Activated CD4-positive, alpha-beta T cell treated with anti-CD3 and anti-CD28 coated beads, Interleukin-2, amount 10 ng/mL, durations not matched to agents 24 days and 14 days (primary cell): ENCODE data around the gene ZNF12. TPM values are rescaled to one million over a fixed set of nuclear protein-coding genes. Genes with fewer than 3 reads are reported as not detected.

Experiments used
- DNase-seq: peaks from one replicate; pipeline ENCODE4 v3.0.0; 2022
- H3K27ac Mint-ChIP-seq: one replicate; pipeline ENCODE4 v1.8.0; 2022; ENCODE audit warnings: mild to moderate bottlenecking, mixed read lengths
- H3K27me3 Mint-ChIP-seq: one replicate; pipeline ENCODE4 v1.8.0; 2022; ENCODE audit warnings: mixed read lengths
- H3K36me3 Mint-ChIP-seq: one replicate; pipeline ENCODE4 v1.8.0; 2022; ENCODE audit warnings: low read depth, mild to moderate bottlenecking, mixed read lengths
- H3K4me1 Mint-ChIP-seq: one replicate; pipeline ENCODE4 v1.8.0; 2021; ENCODE audit warnings: mixed read lengths
- H3K4me3 Mint-ChIP-seq: one replicate; pipeline ENCODE4 v1.8.0; 2022; ENCODE audit warnings: mild to moderate bottlenecking, moderate library complexity, mixed read lengths
- H3K9me3 Mint-ChIP-seq: one replicate; pipeline ENCODE4 v1.8.0; 2021; ENCODE audit warnings: mixed read lengths
- intact Hi-C: fragments of 100-400 bp; cut with micrococcal nuclease; formaldehyde crosslinking; loops from one replicate; pipeline ENCODE4 v1.15.1; 2023
- total RNA-seq: library from RNA; stranded (reverse); gene quantifications from 2 replicates; pipeline ENCODE4 v1.2.3, GENCODE V29; 2022

Gene ZNF12
- total RNA-seq, 1 donor from 2014 or later = 17.9 TPM

GRCh38 chr7:6656413-6656812 lies 50.3 kb downstream of the ZNF12 start:
- Mint-ChIP-seq H3K4me1 (no peaks in the 10 kb centered on the region), H3K27ac (no peak overlapping the region), H3K27me3 (no peaks in the 10 kb centered on the region), H3K36me3 (peaks cover 31% of the 10 kb centered on the region), H3K9me3 (peaks cover 4% of the 10 kb centered on the region), H3K4me3 (no peak overlapping the region)
- intact Hi-C loops = no loop called here
- DNase-seq = no peak

- no peak overlapping the region for H3K27ac Mint-ChIP-seq
Observed at GRCh38 chr7:6655636-6656385, 50.9 kb downstream of the ZNF12 start.

DNA sequence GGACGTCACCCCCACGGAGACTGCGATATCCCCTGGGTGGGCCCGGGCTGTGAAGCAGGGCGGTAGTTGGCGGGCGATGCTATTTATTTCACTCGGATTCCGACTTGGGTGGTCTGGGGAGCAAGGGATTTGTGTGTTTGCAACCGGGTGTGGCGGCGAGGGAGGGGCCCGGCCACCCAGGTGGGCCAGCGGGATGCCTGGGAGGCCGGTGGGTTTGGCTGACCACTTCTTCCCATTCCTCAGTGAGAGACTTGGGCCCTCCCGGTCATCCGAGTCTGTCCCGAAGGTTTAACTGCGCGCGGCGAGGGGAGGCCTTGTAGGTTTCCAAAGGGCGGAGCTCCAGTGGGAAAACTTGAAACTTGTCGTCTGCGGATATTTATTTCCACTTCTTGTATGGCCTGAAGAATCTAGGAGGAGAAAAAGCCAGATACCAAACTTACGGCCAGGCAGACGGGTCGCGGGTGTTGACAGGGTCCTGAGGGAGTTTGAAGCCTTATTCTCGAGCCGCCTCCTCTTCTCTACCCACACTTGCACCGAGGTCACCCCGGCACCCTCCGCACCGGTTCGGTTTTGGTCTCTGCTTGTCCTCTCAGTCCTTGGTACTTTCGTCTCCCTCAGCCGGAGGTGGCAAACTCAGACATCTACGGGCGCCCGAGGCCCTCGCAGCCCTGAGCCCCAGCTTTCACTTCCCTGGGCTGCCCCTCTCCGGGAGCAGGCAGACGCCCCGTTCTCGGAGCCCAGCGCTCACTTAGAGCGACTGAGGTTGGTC lies 51.7 kb downstream of the ZNF12 start:
- Mint-ChIP-seq H3K4me1 (no peaks in the 10 kb centered on the region), H3K27ac (no peak overlapping the region), H3K4me3 (no peak overlapping the region), H3K36me3 (peaks cover 44% of the 10 kb centered on the region), H3K9me3 (peaks cover 8% of the 10 kb centered on the region), H3K27me3 (no peaks in the 10 kb centered on the region)
- intact Hi-C loops = no loop called here
- no peak for DNase-seq

More at GRCh38 chr7:6655636-6656385, 50.9 kb downstream of the ZNF12 start:
- H3K36me3 Mint-ChIP-seq = peaks cover 36% of the 10 kb centered on the region
- DNase-seq = no peak
- H3K4me1 Mint-ChIP-seq = no peaks in the 10 kb centered on the region
- intact Hi-C loops = no loop called here
- H3K9me3 Mint-ChIP-seq = peaks cover 6% of the 10 kb centered on the region
- no peaks in the 10 kb centered on the region for H3K27me3 Mint-ChIP-seq
- no peak overlapping the region for H3K4me3 Mint-ChIP-seq

DNA sequence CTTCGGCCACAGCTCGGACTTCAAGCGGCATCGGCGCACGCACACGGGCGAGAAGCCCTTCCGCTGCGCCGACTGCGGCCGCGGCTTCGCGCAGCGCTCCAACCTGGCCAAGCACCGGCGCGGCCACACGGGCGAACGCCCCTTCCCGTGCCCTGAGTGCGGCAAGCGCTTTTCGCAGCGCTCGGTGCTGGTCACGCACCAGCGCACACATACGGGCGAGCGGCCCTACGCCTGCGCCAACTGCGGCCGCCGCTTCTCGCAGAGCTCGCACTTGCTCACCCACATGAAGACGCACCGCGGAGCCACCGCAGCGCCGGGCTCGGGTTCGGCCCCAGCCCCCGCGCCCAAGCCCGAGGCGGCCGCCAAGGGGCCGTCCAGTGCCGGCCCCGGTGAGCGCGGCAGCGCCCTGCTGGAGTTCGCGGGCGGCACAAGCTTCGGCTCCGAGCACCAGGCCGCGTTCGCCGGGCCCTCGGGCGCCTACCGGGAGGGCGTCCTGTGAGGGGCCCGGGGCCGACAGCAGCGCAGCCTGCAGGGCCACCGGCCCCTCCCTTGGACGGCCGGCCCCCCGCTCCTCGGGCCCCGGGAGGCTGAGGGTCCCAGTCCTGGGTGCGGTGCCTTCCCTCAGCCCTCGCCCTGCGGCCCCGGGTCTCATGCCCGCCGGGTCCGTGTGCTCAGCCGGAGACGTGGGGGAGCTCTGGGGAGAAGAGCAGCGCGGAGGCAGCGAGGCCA lies 52.5 kb downstream of the ZNF12 start:
- no peak overlapping the region for H3K4me3 Mint-ChIP-seq
- intact Hi-C loops = no loop called here
- H3K27ac Mint-ChIP-seq = no peak overlapping the region
- no peaks in the 10 kb centered on the region for H3K27me3 Mint-ChIP-seq
- DNase-seq = no peak
- no peaks in the 10 kb centered on the region for H3K4me1 Mint-ChIP-seq
- peaks cover 8% of the 10 kb centered on the region for H3K9me3 Mint-ChIP-seq
- peaks cover 51% of the 10 kb centered on the region for H3K36me3 Mint-ChIP-seq

- H3K27me3 Mint-ChIP-seq = no peaks in the 10 kb centered on the region
- H3K4me1 Mint-ChIP-seq = no peaks in the 10 kb centered on the region
- H3K9me3 Mint-ChIP-seq = peaks cover 8% of the 10 kb centered on the region
- intact Hi-C loops = no loop called here
- DNase-seq = no peak
- no peak overlapping the region for H3K4me3 Mint-ChIP-seq
- peaks cover 60% of the 10 kb centered on the region for H3K36me3 Mint-ChIP-seq
- no peak overlapping the region for H3K27ac Mint-ChIP-seq
Observed at GRCh38 chr7:6653071-6654003, 53.4 kb downstream of the ZNF12 start.

- no peak for DNase-seq
- H3K4me3 Mint-ChIP-seq = no peak overlapping the region
- H3K9me3 Mint-ChIP-seq = peaks cover 8% of the 10 kb centered on the region
- H3K36me3 Mint-ChIP-seq = peaks cover 65% of the 10 kb centered on the region
- H3K4me1 Mint-ChIP-seq = no peaks in the 10 kb centered on the region
- no peaks in the 10 kb centered on the region for H3K27me3 Mint-ChIP-seq
- no peak overlapping the region for H3K27ac Mint-ChIP-seq
- intact Hi-C loops = no loop called here
Observed at GRCh38 chr7:6652446-6653011, 54.2 kb downstream of the ZNF12 start.

- no peak for DNase-seq
- Mint-ChIP-seq H3K4me1 (no peaks in the 10 kb centered on the region), H3K4me3 (no peak overlapping the region), H3K27ac (no peak overlapping the region), H3K27me3 (no peaks in the 10 kb centered on the region), H3K36me3 (peaks cover 69% of the 10 kb centered on the region), H3K9me3 (peaks cover 8% of the 10 kb centered on the region)
- intact Hi-C loops = no loop called here
Observed at GRCh38 chr7:6651851-6652445, 54.8 kb downstream of the ZNF12 start.

DNA sequence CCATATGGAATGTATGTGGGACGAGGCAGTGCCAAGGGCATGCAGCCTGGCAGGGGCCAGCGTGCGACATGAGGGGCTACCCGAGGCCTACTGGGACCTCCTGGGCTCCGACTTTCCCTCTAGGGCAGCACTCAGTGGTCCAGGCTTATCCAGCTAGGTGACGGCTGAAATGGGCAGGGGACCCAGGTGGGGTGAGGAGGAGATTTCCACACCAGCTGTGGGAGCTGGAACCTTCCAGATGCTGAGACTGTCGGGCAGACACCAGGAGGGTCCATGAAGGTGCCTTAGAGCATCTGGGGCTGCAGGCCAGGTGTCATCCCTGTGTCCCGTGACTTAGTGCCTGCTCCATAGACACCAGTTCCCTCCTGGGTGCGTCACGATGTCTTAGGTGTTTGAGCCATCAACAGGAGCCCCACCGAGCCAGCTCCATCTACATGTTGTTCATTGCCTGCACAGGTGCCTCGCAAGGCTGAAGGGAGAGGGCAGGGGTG lies 56.2 kb downstream of the ZNF12 start:
- Mint-ChIP-seq H3K4me1 (no peaks in the 10 kb centered on the region), H3K4me3 (no peak overlapping the region), H3K27me3 (no peaks in the 10 kb centered on the region), H3K36me3 (peaks cover 71% of the 10 kb centered on the region), H3K27ac (no peak overlapping the region), H3K9me3 (peaks cover 8% of the 10 kb centered on the region)
- DNase-seq = no peak
- intact Hi-C loops = no loop called here

GRCh38 chr7:6650086-6650485 lies 56.7 kb downstream of the ZNF12 start:
- peaks cover 8% of the 10 kb centered on the region for H3K9me3 Mint-ChIP-seq
- peaks cover 70% of the 10 kb centered on the region for H3K36me3 Mint-ChIP-seq
- H3K27me3 Mint-ChIP-seq = no peaks in the 10 kb centered on the region
- intact Hi-C loops = no loop called here
- DNase-seq = no peak
- H3K4me1 Mint-ChIP-seq = no peaks in the 10 kb centered on the region
- no peak overlapping the region for H3K27ac Mint-ChIP-seq
- no peak overlapping the region for H3K4me3 Mint-ChIP-seq

GRCh38 chr7:6649241-6649961 lies 57.3 kb downstream of the ZNF12 start:
- no peak for DNase-seq
- intact Hi-C loops = no loop called here
- no peaks in the 10 kb centered on the region for H3K27me3 Mint-ChIP-seq
- no peak overlapping the region for H3K4me3 Mint-ChIP-seq
- H3K27ac Mint-ChIP-seq = no peak overlapping the region
- H3K36me3 Mint-ChIP-seq = peaks cover 71% of the 10 kb centered on the region
- peaks cover 5% of the 10 kb centered on the region for H3K9me3 Mint-ChIP-seq
- no peaks in the 10 kb centered on the region for H3K4me1 Mint-ChIP-seq

GRCh38 chr7:6648815-6649104 lies 58.0 kb downstream of the ZNF12 start:
- Mint-ChIP-seq H3K27ac (no peak overlapping the region), H3K9me3 (peaks cover 5% of the 10 kb centered on the region), H3K36me3 (peaks cover 78% of the 10 kb centered on the region), H3K4me1 (no peaks in the 10 kb centered on the region), H3K27me3 (no peaks in the 10 kb centered on the region), H3K4me3 (no peak overlapping the region)
- intact Hi-C loops = no loop called here
- no peak for DNase-seq

- H3K27ac Mint-ChIP-seq = no peak overlapping the region
- no peak for DNase-seq
- intact Hi-C loops = no loop called here
- peaks cover 5% of the 10 kb centered on the region for H3K9me3 Mint-ChIP-seq
- H3K4me3 Mint-ChIP-seq = no peak overlapping the region
- no peaks in the 10 kb centered on the region for H3K4me1 Mint-ChIP-seq
- H3K36me3 Mint-ChIP-seq = peaks cover 83% of the 10 kb centered on the region
- no peaks in the 10 kb centered on the region for H3K27me3 Mint-ChIP-seq
Observed at GRCh38 chr7:6648066-6648814, 58.5 kb downstream of the ZNF12 start.
